Body of pancreas (tissue), 4 donors: ENCODE data around the gene RAP1GAP2.

Experiments used
- POLR2A ChIP-seq, 3 donors: fragments of 450-650 bp; IDR thresholded peaks; one replicate each; pipeline ENCODE4 v1.6.1; 2016; ENCODE audit warnings: antibody characterized with exemption in 3 of 3, mild to moderate bottlenecking in 2 of 3
- TF ChIP-seq, protein P1 (sequence below), 7 experiments: fragments of 450-650 bp in 4 of 7; fragments of 200-600 bp in 3 of 7; sonication (generic) in 3 of 7; IDR thresholded peaks; one replicate each; pipeline ENCODE4 v1.5.1; 2016 to 2019; ENCODE audit warnings: antibody characterized with exemption in 7 of 7

DNA sequence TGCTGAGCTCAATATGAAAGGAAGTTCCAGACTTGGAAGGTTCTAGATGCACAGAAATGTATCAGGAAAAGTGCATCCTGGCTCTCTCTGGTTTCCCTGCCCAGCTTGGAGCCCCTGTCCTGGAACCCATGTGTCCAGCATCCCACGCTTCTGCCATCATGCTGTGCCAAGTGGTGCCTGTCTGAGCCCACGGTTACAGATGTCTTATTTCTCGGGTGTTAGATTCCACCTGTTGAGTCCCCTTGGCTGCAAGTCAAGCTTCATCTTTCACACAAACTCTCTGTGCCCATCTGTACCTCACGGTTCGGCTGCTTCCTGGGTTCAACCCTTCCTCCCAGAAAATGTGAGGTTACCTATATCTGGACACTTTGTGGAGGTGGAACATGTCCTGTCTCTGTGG, 244.6 kb downstream of the RAP1GAP2 start:
- TF ChIP-seq, protein P1, sequence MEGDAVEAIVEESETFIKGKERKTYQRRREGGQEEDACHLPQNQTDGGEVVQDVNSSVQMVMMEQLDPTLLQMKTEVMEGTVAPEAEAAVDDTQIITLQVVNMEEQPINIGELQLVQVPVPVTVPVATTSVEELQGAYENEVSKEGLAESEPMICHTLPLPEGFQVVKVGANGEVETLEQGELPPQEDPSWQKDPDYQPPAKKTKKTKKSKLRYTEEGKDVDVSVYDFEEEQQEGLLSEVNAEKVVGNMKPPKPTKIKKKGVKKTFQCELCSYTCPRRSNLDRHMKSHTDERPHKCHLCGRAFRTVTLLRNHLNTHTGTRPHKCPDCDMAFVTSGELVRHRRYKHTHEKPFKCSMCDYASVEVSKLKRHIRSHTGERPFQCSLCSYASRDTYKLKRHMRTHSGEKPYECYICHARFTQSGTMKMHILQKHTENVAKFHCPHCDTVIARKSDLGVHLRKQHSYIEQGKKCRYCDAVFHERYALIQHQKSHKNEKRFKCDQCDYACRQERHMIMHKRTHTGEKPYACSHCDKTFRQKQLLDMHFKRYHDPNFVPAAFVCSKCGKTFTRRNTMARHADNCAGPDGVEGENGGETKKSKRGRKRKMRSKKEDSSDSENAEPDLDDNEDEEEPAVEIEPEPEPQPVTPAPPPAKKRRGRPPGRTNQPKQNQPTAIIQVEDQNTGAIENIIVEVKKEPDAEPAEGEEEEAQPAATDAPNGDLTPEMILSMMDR (IDR thresholded peaks at IDR 0.05) = no peak
- TF ChIP-seq POLR2A (IDR thresholded peaks at IDR 0.05) = no peak
